PC-3 (cell line): ENCODE results near the gene IQSEC3.

ENCODE experiments used
- EZH2 ChIP-seq: fragments of 300-600 bp; sonication (generic); IDR thresholded peaks from one replicate; pipeline ENCODE4 v1.6.1; 2017; ENCODE audit warnings: antibody characterized with exemption, mild to moderate bottlenecking, low read length; ENCODE audit not compliant: unreplicated experiment
- TF ChIP-seq, protein P1 (sequence below): fragments of 300-600 bp; sonication (generic); conservative IDR thresholded peaks from 2 replicates; pipeline ENCODE4 v1.5.1; 2017; ENCODE audit warnings: antibody characterized with exemption, low read depth, mild to moderate bottlenecking, low read length

DNA sequence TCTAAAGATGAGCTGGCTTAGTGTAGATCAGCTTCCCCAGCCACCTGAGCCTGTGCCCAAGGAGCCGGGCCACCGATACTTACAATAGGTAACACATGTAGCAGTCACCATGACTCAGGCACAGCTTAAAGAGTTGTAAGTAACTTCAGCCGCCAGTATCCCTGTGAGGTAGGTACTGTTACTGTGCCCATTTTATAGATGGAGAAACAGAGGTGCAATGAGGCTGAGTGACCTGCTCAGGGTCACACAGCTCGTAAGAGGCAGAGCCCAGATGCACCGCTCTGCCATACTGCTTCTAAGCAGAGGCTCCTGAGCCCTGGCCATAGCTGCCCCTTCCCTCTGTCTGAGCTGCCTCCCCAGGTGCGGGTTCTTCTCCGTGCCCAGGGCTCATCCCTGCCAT lies 58.5 kb downstream of the IQSEC3 start:
- no peak for TF ChIP-seq EZH2
- TF ChIP-seq, protein P1, sequence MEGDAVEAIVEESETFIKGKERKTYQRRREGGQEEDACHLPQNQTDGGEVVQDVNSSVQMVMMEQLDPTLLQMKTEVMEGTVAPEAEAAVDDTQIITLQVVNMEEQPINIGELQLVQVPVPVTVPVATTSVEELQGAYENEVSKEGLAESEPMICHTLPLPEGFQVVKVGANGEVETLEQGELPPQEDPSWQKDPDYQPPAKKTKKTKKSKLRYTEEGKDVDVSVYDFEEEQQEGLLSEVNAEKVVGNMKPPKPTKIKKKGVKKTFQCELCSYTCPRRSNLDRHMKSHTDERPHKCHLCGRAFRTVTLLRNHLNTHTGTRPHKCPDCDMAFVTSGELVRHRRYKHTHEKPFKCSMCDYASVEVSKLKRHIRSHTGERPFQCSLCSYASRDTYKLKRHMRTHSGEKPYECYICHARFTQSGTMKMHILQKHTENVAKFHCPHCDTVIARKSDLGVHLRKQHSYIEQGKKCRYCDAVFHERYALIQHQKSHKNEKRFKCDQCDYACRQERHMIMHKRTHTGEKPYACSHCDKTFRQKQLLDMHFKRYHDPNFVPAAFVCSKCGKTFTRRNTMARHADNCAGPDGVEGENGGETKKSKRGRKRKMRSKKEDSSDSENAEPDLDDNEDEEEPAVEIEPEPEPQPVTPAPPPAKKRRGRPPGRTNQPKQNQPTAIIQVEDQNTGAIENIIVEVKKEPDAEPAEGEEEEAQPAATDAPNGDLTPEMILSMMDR = no peak
